ENCODE results near the gene GNB1. TPM values are rescaled to one million over a fixed set of nuclear protein-coding genes. Genes with fewer than 3 reads are reported as not detected.

GNB1 gene
- total RNA-seq, 1 experiment from 2014 or later: 93.7 TPM

DNA sequence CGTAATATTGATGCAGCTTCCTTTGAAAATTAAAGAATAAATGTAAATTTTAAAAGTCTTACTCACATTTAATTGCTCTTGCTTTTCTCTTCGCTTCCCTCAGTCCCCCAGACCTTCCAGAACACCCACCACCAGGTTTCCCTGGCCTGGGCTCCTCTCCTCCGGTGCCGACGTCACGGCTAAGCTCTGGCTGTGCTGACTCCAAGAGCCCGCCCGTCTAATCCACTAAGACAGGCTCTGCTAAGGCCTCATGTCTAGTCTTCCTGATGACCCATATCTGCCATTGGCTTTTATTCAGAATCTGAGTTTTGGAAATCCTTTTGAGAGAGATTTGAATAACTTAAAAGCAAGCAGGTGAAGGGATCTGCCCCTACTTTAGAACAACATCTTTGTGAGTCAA, 58.7 kb downstream of the GNB1 start:
- H3K27ac ChIP-seq (ENCODE audit: low read length): peak overlapping the region; percentile 98
- no peaks in the 10 kb centered on the region for H4K20me1 ChIP-seq (ENCODE audit: insufficient read depth, low read depth, low read length)
- H3K4me1 ChIP-seq (ENCODE audit: low read length): peaks cover 97% of the 10 kb centered on the region
- no peak overlapping the region for H3K4me3 ChIP-seq (ENCODE audit: low read length)
- H3K27me3 ChIP-seq (ENCODE audit: low read length): no peaks in the 10 kb centered on the region
- peaks cover 92% of the 10 kb centered on the region for H3K79me2 ChIP-seq (ENCODE audit: low read length)
- H2AFZ ChIP-seq (ENCODE audit: low read length): no peak overlapping the region
- peak overlapping the region; percentile 75 for H3K9ac ChIP-seq (ENCODE audit: low read length)
- no peak for DNase-seq
- peak overlapping the region; percentile 88 for H3K4me2 ChIP-seq (ENCODE audit: low read depth, low read length, poor library complexity, severe bottlenecking)
- no peaks in the 10 kb centered on the region for H3K9me3 ChIP-seq (ENCODE audit: low read length)
- peaks cover 28% of the 10 kb centered on the region; the same call in 1 of the 2 replicates for H3K36me3 ChIP-seq (ENCODE audit: insufficient read depth, low read length)
- no peaks in the 10 kb centered on the region for H3K9me2 ChIP-seq (replicated peaks; ENCODE audit: insufficient read depth, low read length)

DNA sequence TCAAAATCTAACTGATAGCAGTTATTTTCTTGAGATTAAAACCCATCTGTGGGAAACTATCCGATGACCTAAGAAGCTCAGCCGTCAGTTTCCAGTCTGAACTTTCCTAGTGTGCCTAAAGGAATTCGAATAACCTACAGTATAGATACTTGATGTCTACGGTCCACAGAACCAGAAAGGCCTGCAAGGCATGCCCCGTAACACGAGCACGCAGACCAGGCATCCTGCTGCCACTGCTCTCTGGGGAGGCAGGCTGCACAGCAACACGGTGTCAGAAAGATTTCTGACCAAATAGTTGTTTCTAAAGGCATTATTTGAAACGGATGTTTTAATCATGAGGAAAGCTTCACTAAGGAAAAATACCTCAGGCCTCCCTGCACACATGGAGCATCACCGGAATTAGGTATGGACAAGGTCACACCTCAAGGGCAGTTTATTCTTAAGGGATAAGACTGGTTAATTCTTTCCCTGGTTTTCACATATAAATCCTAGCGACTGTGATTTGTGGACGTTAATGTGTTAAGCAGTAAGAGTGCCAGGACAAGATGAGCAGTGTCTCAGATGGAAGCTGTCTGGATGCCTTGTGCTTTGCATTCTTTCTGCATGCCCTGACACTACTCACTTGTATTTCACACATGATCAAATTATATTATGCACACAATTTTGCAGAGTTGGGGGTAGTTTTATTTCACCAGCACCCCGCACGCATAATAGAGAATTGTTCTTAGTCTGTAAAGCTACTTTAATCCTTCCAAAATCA, 63.6 kb downstream of the GNB1 start:
- no peak for DNase-seq
- peak overlapping the region; percentile 39 for H3K4me2 ChIP-seq (ENCODE audit: low read depth, low read length, poor library complexity, severe bottlenecking)
- peaks cover 7% of the 10 kb centered on the region for H4K20me1 ChIP-seq (ENCODE audit: insufficient read depth, low read depth, low read length)
- H3K27me3 ChIP-seq (ENCODE audit: low read length): no peaks in the 10 kb centered on the region
- no peaks in the 10 kb centered on the region for H3K9me3 ChIP-seq (ENCODE audit: low read length)
- H3K27ac ChIP-seq (ENCODE audit: low read length): peak overlapping the region; percentile 98
- H3K4me1 ChIP-seq (ENCODE audit: low read length): peaks cover 87% of the 10 kb centered on the region
- H3K79me2 ChIP-seq (ENCODE audit: low read length): peaks cover 93% of the 10 kb centered on the region
- peaks cover 47% of the 10 kb centered on the region for H3K36me3 ChIP-seq (ENCODE audit: insufficient read depth, low read length)
- peak overlapping the region; percentile 44 for H3K9ac ChIP-seq (ENCODE audit: low read length)
- no peak overlapping the region for H2AFZ ChIP-seq (ENCODE audit: low read length)
- no peaks in the 10 kb centered on the region for H3K9me2 ChIP-seq (replicated peaks; ENCODE audit: insufficient read depth, low read length)
- H3K4me3 ChIP-seq (ENCODE audit: low read length): no peak overlapping the region

DNA sequence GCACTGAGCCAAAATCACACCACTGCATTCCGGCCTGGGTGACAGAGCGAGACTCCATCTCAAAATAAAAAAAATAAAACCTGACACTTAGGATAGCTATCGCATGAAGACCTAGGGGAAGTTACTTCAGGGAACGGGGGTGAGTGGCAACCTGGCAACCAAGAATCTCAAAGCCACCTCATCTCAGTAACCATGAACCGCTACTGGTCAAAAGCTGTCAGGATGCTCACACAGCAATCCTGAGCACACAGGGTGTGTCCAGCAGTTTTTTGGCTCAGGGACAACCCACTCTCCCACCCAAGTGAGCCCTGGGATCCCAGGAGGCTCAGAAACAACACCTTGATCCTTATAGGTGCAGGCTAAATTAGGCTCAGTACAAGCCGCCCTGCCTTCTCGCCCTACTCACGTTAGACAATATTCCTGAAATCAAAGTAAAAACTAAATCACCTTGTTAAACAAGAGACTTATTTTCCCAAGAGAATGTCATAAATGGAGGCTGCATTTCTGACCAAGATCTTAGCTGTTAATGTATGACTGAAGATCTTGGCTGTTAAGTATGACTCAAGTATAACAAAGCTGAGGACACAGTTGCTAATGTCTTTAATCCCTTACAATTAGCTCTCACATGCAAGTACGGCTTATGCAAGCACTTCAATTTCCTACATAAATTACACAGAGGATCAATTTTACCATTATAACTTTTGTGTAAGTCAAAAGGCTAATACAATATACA, 64.4 kb downstream of the GNB1 start:
- H3K27ac ChIP-seq (ENCODE audit: low read length): peak overlapping the region; percentile 98
- DNase-seq: no peak
- peaks cover 7% of the 10 kb centered on the region for H4K20me1 ChIP-seq (ENCODE audit: insufficient read depth, low read depth, low read length)
- H3K4me1 ChIP-seq (ENCODE audit: low read length): peaks cover 87% of the 10 kb centered on the region
- H2AFZ ChIP-seq (ENCODE audit: low read length): no peak overlapping the region
- H3K9me2 ChIP-seq (replicated peaks; ENCODE audit: insufficient read depth, low read length): no peaks in the 10 kb centered on the region
- H3K27me3 ChIP-seq (ENCODE audit: low read length): no peaks in the 10 kb centered on the region
- peaks cover 44% of the 10 kb centered on the region for H3K36me3 ChIP-seq (ENCODE audit: insufficient read depth, low read length)
- peak overlapping the region; percentile 39 for H3K4me2 ChIP-seq (ENCODE audit: low read depth, low read length, poor library complexity, severe bottlenecking)
- H3K9me3 ChIP-seq (ENCODE audit: low read length): no peaks in the 10 kb centered on the region
- H3K79me2 ChIP-seq (ENCODE audit: low read length): peaks cover 93% of the 10 kb centered on the region
- peak overlapping the region; percentile 44 for H3K9ac ChIP-seq (ENCODE audit: low read length)
- no peak overlapping the region for H3K4me3 ChIP-seq (ENCODE audit: low read length)

DNA sequence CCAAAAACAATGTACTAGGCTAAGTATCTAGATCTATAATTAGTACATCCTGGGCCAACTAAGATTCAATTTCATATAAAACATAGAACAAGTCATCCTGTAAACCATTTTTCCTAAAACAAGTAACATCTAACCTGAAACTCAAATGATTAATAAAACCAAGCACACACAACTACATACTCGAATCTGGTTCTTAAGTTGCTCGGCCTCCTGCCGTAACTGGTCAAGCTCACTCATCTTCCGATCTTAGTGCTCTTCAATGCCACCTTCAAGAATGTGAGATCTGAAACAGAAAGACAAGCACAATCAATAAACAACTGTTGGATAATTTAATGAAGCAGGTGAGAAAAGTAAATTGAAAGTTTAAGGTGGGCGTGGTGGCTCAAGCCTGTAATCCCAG, 65.7 kb downstream of the GNB1 start:
- Histone ChIP-seq H3K9me2 (replicated peaks; ENCODE audit: insufficient read depth, low read length) (no peaks in the 10 kb centered on the region), H3K9ac (ENCODE audit: low read length) (no peak overlapping the region), H3K36me3 (ENCODE audit: insufficient read depth, low read length) (peaks cover 48% of the 10 kb centered on the region), H3K27ac (ENCODE audit: low read length) (peak overlapping the region; percentile 32; the same call in 1 of the 2 replicates), H2AFZ (ENCODE audit: low read length) (no peak overlapping the region), H3K9me3 (ENCODE audit: low read length) (no peaks in the 10 kb centered on the region), H4K20me1 (ENCODE audit: insufficient read depth, low read depth, low read length) (peaks cover 12% of the 10 kb centered on the region), H3K79me2 (ENCODE audit: low read length) (peaks cover 92% of the 10 kb centered on the region), H3K4me2 (ENCODE audit: low read depth, low read length, poor library complexity, severe bottlenecking) (no peak overlapping the region), H3K27me3 (ENCODE audit: low read length) (no peaks in the 10 kb centered on the region), H3K4me1 (ENCODE audit: low read length) (peaks cover 87% of the 10 kb centered on the region), H3K4me3 (ENCODE audit: low read length) (no peak overlapping the region)
- no peak for DNase-seq

DNA sequence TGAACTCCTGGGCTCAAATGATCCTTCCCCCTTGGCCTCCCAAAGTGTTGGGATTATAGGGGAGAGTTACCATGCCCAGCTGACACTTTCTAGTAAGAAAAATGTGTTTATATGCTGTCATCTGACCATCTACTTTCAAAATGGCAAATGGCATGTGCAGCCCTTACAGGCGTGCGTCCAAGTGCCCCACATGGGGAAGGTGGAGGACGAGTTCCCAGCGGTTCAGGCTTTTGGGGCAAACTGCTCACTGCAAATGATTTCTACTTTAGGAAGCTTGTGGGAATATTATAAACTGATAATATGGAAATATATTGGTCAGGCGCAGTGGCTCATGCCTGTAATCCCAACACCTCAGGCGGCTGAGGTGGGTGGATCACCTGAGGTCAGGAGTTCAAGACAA, 71.1 kb downstream of the GNB1 start:
- Histone ChIP-seq H3K27ac (ENCODE audit: low read length) (peak overlapping the region; percentile 90), H3K79me2 (ENCODE audit: low read length) (peaks cover 86% of the 10 kb centered on the region), H3K4me3 (ENCODE audit: low read length) (no peak overlapping the region), H3K9ac (ENCODE audit: low read length) (no peak overlapping the region), H3K4me1 (ENCODE audit: low read length) (peaks cover 54% of the 10 kb centered on the region), H3K36me3 (ENCODE audit: insufficient read depth, low read length) (peaks cover 55% of the 10 kb centered on the region), H3K27me3 (ENCODE audit: low read length) (no peaks in the 10 kb centered on the region), H4K20me1 (ENCODE audit: insufficient read depth, low read depth, low read length) (0 out of 2 replicates have a peak, but pooled peaks cover 5% of the 10 kb centered on the region), H3K4me2 (ENCODE audit: low read depth, low read length, poor library complexity, severe bottlenecking) (no peak overlapping the region), H3K9me3 (ENCODE audit: low read length) (no peaks in the 10 kb centered on the region), H2AFZ (ENCODE audit: low read length) (no peak overlapping the region), H3K9me2 (replicated peaks; ENCODE audit: insufficient read depth, low read length) (no peaks in the 10 kb centered on the region)
- no peak for DNase-seq

DNA sequence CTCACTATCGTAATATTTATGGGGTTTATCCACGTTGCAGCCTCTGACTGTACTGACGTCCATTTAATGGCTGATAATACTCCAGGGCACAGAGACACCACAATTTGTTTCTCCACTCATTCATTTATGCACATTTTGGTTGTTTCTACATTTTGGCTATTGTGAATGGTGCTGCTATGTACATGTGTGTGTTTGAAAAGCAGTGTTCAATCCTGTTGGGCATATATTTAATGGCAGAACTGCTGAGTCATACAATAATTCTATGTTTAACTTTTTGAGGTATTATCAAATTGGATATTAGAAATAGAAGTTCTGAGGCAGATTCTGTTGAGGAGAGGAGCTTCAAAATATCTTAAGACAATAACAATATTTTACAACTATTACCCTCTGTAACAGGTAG, 73.7 kb downstream of the GNB1 start:
- Histone ChIP-seq H3K4me1 (ENCODE audit: low read length) (peaks cover 29% of the 10 kb centered on the region), H2AFZ (ENCODE audit: low read length) (no peak overlapping the region), H3K79me2 (ENCODE audit: low read length) (peaks cover 81% of the 10 kb centered on the region), H3K4me2 (ENCODE audit: low read depth, low read length, poor library complexity, severe bottlenecking) (no peak overlapping the region), H3K27me3 (ENCODE audit: low read length) (no peaks in the 10 kb centered on the region), H3K27ac (ENCODE audit: low read length) (peak overlapping the region; percentile 56), H3K4me3 (ENCODE audit: low read length) (no peak overlapping the region), H3K9ac (ENCODE audit: low read length) (no peak overlapping the region), H3K9me3 (ENCODE audit: low read length) (no peaks in the 10 kb centered on the region), H3K9me2 (replicated peaks; ENCODE audit: insufficient read depth, low read length) (no peaks in the 10 kb centered on the region), H4K20me1 (ENCODE audit: insufficient read depth, low read depth, low read length) (0 out of 2 replicates have a peak, but pooled peaks cover 5% of the 10 kb centered on the region), H3K36me3 (ENCODE audit: insufficient read depth, low read length) (peaks cover 45% of the 10 kb centered on the region)
- no peak for DNase-seq

DNA sequence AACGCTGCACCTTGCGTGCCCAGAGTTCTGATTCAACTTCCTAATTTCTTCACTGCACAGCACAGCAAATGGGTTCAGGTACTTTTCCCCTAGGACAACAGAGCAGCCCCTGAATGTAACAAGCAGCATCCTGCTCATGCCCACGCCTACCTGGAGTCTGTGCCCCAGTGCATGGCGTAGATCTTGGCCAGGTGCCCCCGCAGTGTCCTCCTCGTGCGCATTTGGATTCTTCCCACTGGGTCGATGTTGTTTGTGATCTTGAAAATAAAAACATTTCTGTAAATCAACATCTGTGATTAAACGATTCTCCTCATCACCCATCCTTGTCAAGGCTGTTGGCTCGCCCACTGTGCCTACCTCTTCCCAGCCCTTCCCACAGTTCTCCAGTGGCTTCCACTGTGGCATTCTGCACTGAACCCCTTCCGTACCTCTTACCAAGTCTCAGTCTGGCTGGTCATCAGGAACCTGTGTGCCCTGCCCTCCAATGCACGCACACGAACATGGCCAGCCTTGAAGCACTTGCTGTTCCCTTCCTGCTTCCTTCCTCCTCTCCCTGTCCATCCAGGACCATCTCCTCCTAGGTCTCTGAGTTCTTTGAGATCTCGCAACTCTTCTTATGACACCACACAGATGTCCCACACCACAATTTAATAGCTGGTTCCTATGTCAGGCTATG, 75.1 kb downstream of the GNB1 start:
- H3K4me2 ChIP-seq (ENCODE audit: low read depth, low read length, poor library complexity, severe bottlenecking): no peak overlapping the region
- 0 out of 2 replicates have a peak overlapping the region, but pooled peaks have one; percentile 17 for H3K27ac ChIP-seq (ENCODE audit: low read length)
- peaks cover 14% of the 10 kb centered on the region for H3K4me1 ChIP-seq (ENCODE audit: low read length)
- peaks cover 76% of the 10 kb centered on the region for H3K79me2 ChIP-seq (ENCODE audit: low read length)
- no peak for DNase-seq
- peaks cover 41% of the 10 kb centered on the region for H3K36me3 ChIP-seq (ENCODE audit: insufficient read depth, low read length)
- no peaks in the 10 kb centered on the region for H4K20me1 ChIP-seq (ENCODE audit: insufficient read depth, low read depth, low read length)
- no peak overlapping the region for H2AFZ ChIP-seq (ENCODE audit: low read length)
- H3K9me3 ChIP-seq (ENCODE audit: low read length): no peaks in the 10 kb centered on the region
- H3K27me3 ChIP-seq (ENCODE audit: low read length): no peaks in the 10 kb centered on the region
- H3K4me3 ChIP-seq (ENCODE audit: low read length): no peak overlapping the region
- no peak overlapping the region for H3K9ac ChIP-seq (ENCODE audit: low read length)
- no peaks in the 10 kb centered on the region for H3K9me2 ChIP-seq (replicated peaks; ENCODE audit: insufficient read depth, low read length)

DNA sequence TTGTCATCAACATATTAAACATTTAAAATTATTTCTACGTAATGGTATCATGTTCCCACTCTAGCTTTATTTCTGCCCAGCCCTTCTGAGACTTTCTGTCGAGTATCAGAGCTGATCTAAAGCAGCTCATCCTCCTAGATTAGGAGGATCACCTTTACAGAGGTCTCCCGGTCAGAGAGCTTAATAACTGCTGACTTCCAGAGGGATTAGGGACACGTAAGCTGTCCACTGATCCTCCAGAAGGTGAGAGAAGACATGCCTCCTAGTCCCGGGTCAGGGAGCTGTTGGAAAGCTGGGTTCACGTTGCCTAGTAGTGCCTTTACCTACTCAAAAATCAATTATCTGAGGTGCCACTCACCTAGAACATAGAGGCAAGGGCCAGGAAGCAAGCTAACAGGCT, 81.4 kb downstream of the GNB1 start:
- no peak overlapping the region for H3K27ac ChIP-seq (ENCODE audit: low read length)
- peaks cover 5% of the 10 kb centered on the region for H4K20me1 ChIP-seq (ENCODE audit: insufficient read depth, low read depth, low read length)
- no peaks in the 10 kb centered on the region for H3K9me3 ChIP-seq (ENCODE audit: low read length)
- no peaks in the 10 kb centered on the region for H3K9me2 ChIP-seq (replicated peaks; ENCODE audit: insufficient read depth, low read length)
- no peak overlapping the region for H2AFZ ChIP-seq (ENCODE audit: low read length)
- no peaks in the 10 kb centered on the region for H3K27me3 ChIP-seq (ENCODE audit: low read length)
- no peak overlapping the region for H3K4me2 ChIP-seq (ENCODE audit: low read depth, low read length, poor library complexity, severe bottlenecking)
- no peaks in the 10 kb centered on the region for H3K4me1 ChIP-seq (ENCODE audit: low read length)
- peaks cover 70% of the 10 kb centered on the region for H3K79me2 ChIP-seq (ENCODE audit: low read length)
- H3K36me3 ChIP-seq (ENCODE audit: insufficient read depth, low read length): peaks cover 31% of the 10 kb centered on the region; the same call in 1 of the 2 replicates
- DNase-seq: no peak
- no peak overlapping the region for H3K4me3 ChIP-seq (ENCODE audit: low read length)
- H3K9ac ChIP-seq (ENCODE audit: low read length): no peak overlapping the region
